HepG2 (cell line): Measurements from ENCODE around the gene OCIAD2. TPM values are rescaled to one million over a fixed set of nuclear protein-coding genes. Genes with fewer than 3 reads are reported as not detected.

Source experiments
- ATAC-seq: fragments of 200-7000 bp; cut with Tn5 transposase; 3 replicates; pipeline ENCODE4 v1.9.1; 2020; ENCODE audit warnings: mild to moderate bottlenecking, moderate library complexity
- BruUV-seq: library from RNA; stranded (reverse); fragments of 400-500 nt; replicated peaks from 2 replicates; lab custom pipeline; 2021; lab: Mats Ljungman, UMichigan
- CTCF ChIA-PET: fragments of 300-600 bp; formaldehyde crosslinking; extraction: SDS; loops from one replicate; lab custom pipeline; 2021; ENCODE audit warnings: low total read pairs, inconsistent platforms, low intra/inter-chr PET ratio; lab: Yijun Ruan, JAX
- POLR2A ChIA-PET: fragments of 350-600 bp; sonication (Branson Sonifier 250); formaldehyde crosslinking; loops from one replicate; lab custom pipeline; 2020; ENCODE audit warnings: antibody characterized with exemption, inconsistent platforms; lab: Yijun Ruan, JAX
- DNase-seq: peaks from one replicate; pipeline ENCODE4 v3.0.0-alpha.2; 2015; ENCODE audit warnings: low spot score
- FAIRE-seq: peaks from 3 replicates; lab custom pipeline; 2011; peaks lifted over from hg19 to GRCh38; lab: Jason Lieb, UNC
- H2AFZ ChIP-seq: one replicate; pipeline ENCODE4 v1.6.1; 2011; ENCODE audit warnings: low read length, inconsistent platforms
- H3K27ac ChIP-seq: fragments of 300-600 bp; 3 replicates; pipeline ENCODE4 v1.8.0; 2011; ENCODE audit warnings: mixed run types, mild to moderate bottlenecking, mixed read lengths, low read length, inconsistent platforms; ENCODE audit not compliant: insufficient read depth; ENCODE audit errors: extremely low read length
- H3K27me3 ChIP-seq, 2 experiments: fragments of 200-600 bp in 1 of 2; 2 replicates in 1 of 2; 3 replicates in 1 of 2; pipeline versions ENCODE4 v1.6.0 to v1.8.0; 2011; ENCODE audit warnings: low read length in 2 of 2, mild to moderate bottlenecking in 2 of 2, moderate library complexity in 2 of 2, inconsistent platforms in 1 of 2; ENCODE audit not compliant: insufficient read depth in 2 of 2, control insufficient read depth in 1 of 2
- H3K36me3 ChIP-seq, 2 experiments: fragments of 200-600 bp in 1 of 2; replicated peaks in 1 of 2; 2 replicates in 1 of 2; 3 replicates in 1 of 2; pipeline versions ENCODE4 v1.5.1 to v1.8.0; 2011; ENCODE audit warnings: low read length in 2 of 2, inconsistent platforms in 1 of 2; ENCODE audit not compliant: insufficient read depth in 2 of 2, control insufficient read depth in 1 of 2
- H3K4me1 ChIP-seq: 2 replicates; pipeline ENCODE4 v1.5.1; 2012; ENCODE audit warnings: low read length, inconsistent platforms; ENCODE audit not compliant: insufficient read depth
- H3K4me2 ChIP-seq: 2 replicates; pipeline ENCODE4 v1.6.0; 2011; ENCODE audit warnings: low read depth, low read length, inconsistent platforms
- H3K4me3 ChIP-seq, 3 experiments: fragments of 200-600 bp in 1 of 3; sonication (generic), shearing (Covaris generic) in 1 of 3; replicated peaks in 1 of 3; 2 replicates each; pipeline ENCODE4 v1.5.1; 2011 to 2016; ENCODE audit warnings: low read length in 3 of 3, inconsistent platforms in 2 of 3, low read depth in 2 of 3, mild to moderate bottlenecking in 2 of 3, control low read depth in 1 of 3, mixed read lengths in 1 of 3; ENCODE audit not compliant: insufficient read depth in 1 of 3
- H3K79me2 ChIP-seq: one replicate; pipeline ENCODE4 v1.6.1; 2011; ENCODE audit warnings: low read length, inconsistent platforms; ENCODE audit not compliant: insufficient read depth
- H3K9ac ChIP-seq: 2 replicates; pipeline ENCODE4 v1.6.0; 2011; ENCODE audit warnings: mild to moderate bottlenecking, low read depth, low read length, inconsistent platforms; ENCODE audit not compliant: insufficient read depth
- H3K9me3 ChIP-seq: 2 replicates; pipeline ENCODE4 v1.5.1; 2012; ENCODE audit warnings: mild to moderate bottlenecking, low read length
- H4K20me1 ChIP-seq: 2 replicates; pipeline ENCODE4 v1.6.0; 2011; ENCODE audit warnings: inconsistent platforms, mild to moderate bottlenecking, low read length, moderate library complexity; ENCODE audit not compliant: insufficient read depth
- CCAR2 ChIP-seq: fragments of 200-400 bp; formaldehyde crosslinking; optimal IDR thresholded peaks from 2 replicates; pipeline ENCODE3; 2018; ENCODE audit warnings: low read depth, mild to moderate bottlenecking, low read length, moderate library complexity
- FOSL1 ChIP-seq: sonication (generic); formaldehyde crosslinking; IDR thresholded peaks from 2 replicates; pipeline ENCODE4 v1.9.0; 2021; ENCODE audit warnings: missing genetic modification reagents, borderline replicate concordance
- HIC2 ChIP-seq: sonication (generic); formaldehyde crosslinking; IDR thresholded peaks from 2 replicates; pipeline ENCODE4 v1.9.0; 2022; ENCODE audit warnings: low read depth, missing genetic modification reagents
- TCF7L2 ChIP-seq: IDR thresholded peaks from 2 replicates; pipeline ENCODE4 v1.6.1; 2011; ENCODE audit warnings: mild to moderate bottlenecking, low read depth, low read length, moderate library complexity
- ZNF407 ChIP-seq: sonication (generic); formaldehyde crosslinking; IDR thresholded peaks from one replicate; pipeline ENCODE4 v1.5.1; 2020; ENCODE audit warnings: mild to moderate bottlenecking, missing genetic modification reagents; ENCODE audit errors: not compliant biosample characterization
- ZNF879 ChIP-seq: sonication (generic); formaldehyde crosslinking; IDR thresholded peaks from 2 replicates; pipeline ENCODE4 v1.8.1; 2023; ENCODE audit warnings: missing genetic modification reagents
- WGBS: methylation state at CpG from one replicate; pipeline ENCODE4 v1.1.6; 2017; ENCODE audit warnings: low lambda C conversion rate; 5-methylcytosine and 5-hydroxymethylcytosine counted together
- in situ Hi-C: cut with HindIII; loops from 2 replicates; pipeline ENCODE4 v1.10.0; 2017; ENCODE audit warnings: low pct_unique_long_range_greater_than_20kb; ENCODE audit not compliant: extremely low pct_ligation_motif_present
- intact Hi-C: fragments of 100-400 bp; cut with micrococcal nuclease; formaldehyde crosslinking; loops from one replicate; pipeline ENCODE4 v1.10.0; 2022; ENCODE audit not compliant: unreplicated experiment
- polyA plus RNA-seq, 8 experiments: library from polyadenylated mRNA; depleted of rRNA in 3 of 8; stranded (reverse) in 7 of 8; unstranded in 1 of 8; fragments of >200 nt; fragmentation: Illumina TruSeq in 4 of 8; extraction: Trizol in 4 of 8; gene quantifications; 2 replicates each; pipeline versions ENCODE4 v1.2.1 to v1.2.3, GENCODE V29; 2011 to 2016; ENCODE audit warnings: low read depth in 4 of 8, missing spikeins in 1 of 8, mixed read lengths in 1 of 8; ENCODE audit not compliant: insufficient read depth in 1 of 8
- total RNA-seq, 5 experiments: library from RNA; depleted of rRNA; stranded (reverse); fragments of >200 nt; fragmentation: Illumina TruSeq; extraction: Trizol; gene quantifications; 2 replicates each; pipeline ENCODE4 v1.2.3, GENCODE V29; 2016; ENCODE audit warnings: low read depth in 1 of 5

OCIAD2 gene
- total and polyA plus RNA-seq, 2 of the 13 experiments (the other 11 are each of a cell fraction or from before 2014, with no cell fraction given), result not detected

- TF ChIP-seq ZNF407 (CRISPR knock-in tag) (no peak), TCF7L2 (no peak), FOSL1 (no peak)
- TF ChIP-seq, all 625 proteins: peak for 0
Measured at GRCh38 chr4:48954314-48954713, 47.7 kb upstream of the OCIAD2 start (continued).

- ATAC-seq, result no peak
- H2AFZ ChIP-seq, result no peak overlapping the region
- H3K79me2 ChIP-seq, result no peaks in the 10 kb centered on the region
- H3K4me1 ChIP-seq, result no peaks in the 10 kb centered on the region
- in situ Hi-C loops, result no loop called here
- H3K4me2 ChIP-seq, result no peak overlapping the region
- FAIRE-seq, result no peak
- DNase-seq, result no peak
- H3K9me3 ChIP-seq, result no peaks in the 10 kb centered on the region
- POLR2A ChIA-PET, result no interaction called here
- no peaks in the 10 kb centered on the region for H3K27me3 ChIP-seq
- CTCF ChIA-PET, result no interaction called here
- H4K20me1 ChIP-seq, result no peaks in the 10 kb centered on the region
- H3K36me3 ChIP-seq, result no peaks in the 10 kb centered on the region
- no peak overlapping the region for H3K27ac ChIP-seq
- H3K9ac ChIP-seq, result no peak overlapping the region
- WGBS, result 1% methylated on average over 4 of the region's 4 CpGs
- intact Hi-C loops, result loop anchor here (5.0 kb wide), 1 partner anchor 372 kb away; no protein-coding TSS in a partner anchor
- H3K4me3 ChIP-seq, result no peak overlapping the region
- BruUV-seq, result no TSS peak
- TF ChIP-seq CCAR2 (no peak), HIC2 (CRISPR knock-in tag) (no peak), ZNF879 (no peak)
Measured at GRCh38 chr4:48949518-48950219, 43.1 kb upstream of the OCIAD2 start.
